K562 (cell line): ENCODE results near the gene SLC16A2. TPM values are rescaled to one million over a fixed set of nuclear protein-coding genes. Genes with fewer than 3 reads are reported as not detected.

Experiments
- ATAC-seq: fragments of 200-7000 bp; cut with Tn5 transposase; 3 replicates; pipeline ENCODE4 v1.9.1; 2020; ENCODE audit warnings: moderate library complexity
- BruUV-seq: library from RNA; stranded (reverse); fragments of 400-500 nt; replicated peaks from 2 replicates; lab custom pipeline; 2021; lab: Mats Ljungman, UMichigan
- CTCF ChIA-PET: fragments of 300-600 bp; formaldehyde crosslinking; extraction: SDS; loops from one replicate; lab custom pipeline; 2021; ENCODE audit warnings: low intra/inter-chr PET ratio; lab: Yijun Ruan, JAX
- POLR2A ChIA-PET: fragments of 300-600, 350-650 bp; sonication (Branson Sonifier 250); formaldehyde crosslinking; extraction: SDS; loops from one replicate; lab custom pipeline; 2021; ENCODE audit warnings: antibody characterized with exemption, inconsistent platforms; lab: Yijun Ruan, JAX
- DNase-seq, 4 experiments: peaks; one replicate each; pipeline versions ENCODE4 v3.0.0 to v3.0.0-alpha.2; 2011 to 2018; ENCODE audit warnings: low spot score in 3 of 4, mixed read lengths in 3 of 4; ENCODE audit errors: extremely low read depth in 1 of 4
- FAIRE-seq: peaks from 2 replicates; lab custom pipeline; 2011; peaks lifted over from hg19 to GRCh38; lab: Jason Lieb, UNC
- H2AFZ ChIP-seq: 2 replicates; pipeline ENCODE4 v1.6.0; 2011; ENCODE audit warnings: low read depth, low read length, control low read depth, inconsistent platforms
- H3K27ac ChIP-seq: fragments of 200-600 bp; 3 replicates; pipeline ENCODE4 v1.8.0; 2011; ENCODE audit warnings: low read depth, mild to moderate bottlenecking, control low read depth, inconsistent platforms, low read length, moderate library complexity, mixed read lengths; ENCODE audit errors: extremely low read depth
- H3K27me3 ChIP-seq, 2 experiments: fragments of 300-600 bp in 1 of 2; 2 replicates in 1 of 2; 3 replicates in 1 of 2; pipeline versions ENCODE4 v1.6.0 to v1.8.0; 2011; ENCODE audit warnings: inconsistent platforms in 2 of 2, low read length in 2 of 2, mild to moderate bottlenecking in 1 of 2, mixed read lengths in 1 of 2, moderate library complexity in 1 of 2; ENCODE audit not compliant: control insufficient read depth in 2 of 2, insufficient read depth in 2 of 2
- H3K36me3 ChIP-seq: fragments of 300-600 bp; 3 replicates; pipeline ENCODE4 v1.8.0; 2011; ENCODE audit warnings: mild to moderate bottlenecking, low read length, inconsistent platforms; ENCODE audit not compliant: control insufficient read depth, insufficient read depth
- H3K4me1 ChIP-seq, 2 experiments: fragments of 200-600 bp in 1 of 2; replicated peaks in 1 of 2; 2 replicates in 1 of 2; 3 replicates in 1 of 2; pipeline versions ENCODE4 v1.5.1 to v1.8.0; 2011; ENCODE audit warnings: inconsistent platforms in 2 of 2, low read length in 2 of 2, mild to moderate bottlenecking in 1 of 2, mixed read lengths in 1 of 2, moderate library complexity in 1 of 2; ENCODE audit not compliant: control insufficient read depth in 2 of 2, insufficient read depth in 2 of 2
- H3K4me2 ChIP-seq: 2 replicates; pipeline ENCODE4 v1.6.1; 2011; ENCODE audit warnings: low read length, control low read depth, inconsistent platforms, mixed read lengths; ENCODE audit not compliant: insufficient read depth
- H3K4me3 ChIP-seq: fragments of 200-600 bp; sonication (generic), shearing (Covaris generic); 2 replicates; pipeline ENCODE4 v1.5.1; 2016; ENCODE audit warnings: control low read depth, inconsistent platforms
- H3K79me2 ChIP-seq: fragments of 200-600 bp; 3 replicates; pipeline ENCODE4 v1.8.0; 2011; ENCODE audit warnings: low read length, inconsistent platforms; ENCODE audit not compliant: control insufficient read depth, insufficient read depth
- H3K9ac ChIP-seq, 2 experiments: 2 replicates each; pipeline versions ENCODE4 v1.6.0 to v1.6.1; 2011; ENCODE audit warnings: low read depth in 2 of 2, low read length in 2 of 2, control low read depth in 1 of 2, inconsistent platforms in 1 of 2, mild to moderate bottlenecking in 1 of 2, mixed read lengths in 1 of 2; ENCODE audit not compliant: insufficient read depth in 1 of 2
- H3K9me1 ChIP-seq: one replicate; pipeline ENCODE4 v1.6.0; 2011; ENCODE audit warnings: inconsistent platforms, mild to moderate bottlenecking, low read length, moderate library complexity; ENCODE audit not compliant: control insufficient read depth, insufficient read depth
- H3K9me3 ChIP-seq: replicated peaks from 2 replicates; pipeline ENCODE4 v1.5.1; 2011; ENCODE audit warnings: low read depth, low read length, inconsistent platforms; ENCODE audit not compliant: control insufficient read depth, insufficient read depth
- H4K20me1 ChIP-seq: replicated peaks from 2 replicates; pipeline ENCODE4 v1.6.1; 2011; ENCODE audit warnings: low read length, inconsistent platforms, mixed read lengths; ENCODE audit not compliant: control insufficient read depth, insufficient read depth
- GTF2E2 ChIP-seq: fragments of 200-800 bp; sonication (Bioruptor generic); IDR thresholded peaks from 2 replicates; pipeline ENCODE4 v1.6.1; 2016; ENCODE audit warnings: missing genetic modification characterization, missing compliant biosample characterization
- IRF2 ChIP-seq: sonication (generic); formaldehyde crosslinking; IDR thresholded peaks from 2 replicates; pipeline ENCODE4 v1.8.1; 2022; ENCODE audit warnings: mild to moderate bottlenecking, missing genetic modification reagents
- RNF219 ChIP-seq: fragments of 250-450 bp; sonication (Bioruptor Pico); IDR thresholded peaks from 2 replicates; pipeline ENCODE4 v1.5.0; 2022; ENCODE audit warnings: mild to moderate bottlenecking
- ZNF232 ChIP-seq: sonication (generic); formaldehyde crosslinking; IDR thresholded peaks from 2 replicates; pipeline ENCODE4 v1.8.0; 2022; ENCODE audit warnings: mild to moderate bottlenecking, missing genetic modification reagents
- ZNF3 ChIP-seq: fragments of 250-450 bp; sonication (Bioruptor Pico); IDR thresholded peaks from 2 replicates; pipeline ENCODE4 v1.5.0; 2021; ENCODE audit warnings: mild to moderate bottlenecking, moderate library complexity
- WGBS: fragments of 100-300 bp; shearing (Covaris generic); methylation state at CpG from one replicate; pipeline ENCODE4 v1.1.6; 2016; ENCODE audit warnings: low coverage, mixed read lengths; ENCODE audit not compliant: insufficient coverage; ENCODE audit errors: missing lambda C conversion rate; 5-methylcytosine and 5-hydroxymethylcytosine counted together
- in situ Hi-C: fragments of 300-500 bp; cut with MboI; formaldehyde crosslinking; loops from 4 replicates; pipeline ENCODE4 v1.15.0; 2018; ENCODE audit warnings: inconsistent platforms, mixed read lengths
- intact Hi-C: fragments of 100-400 bp; cut with micrococcal nuclease; formaldehyde crosslinking; loops from 2 replicates; pipeline ENCODE4 v1.14.2; 2022
- polyA plus RNA-seq, 8 experiments: library from polyadenylated mRNA; depleted of rRNA in 4 of 8; stranded (reverse) in 5 of 8; unstranded in 3 of 8; fragments of >200 nt; fragmentation: Nextera tagmentation in 2 of 8; fragmentation: Illumina TruSeq in 1 of 8; extraction: Ambion mirVana in 2 of 8; extraction: Trizol in 1 of 8; gene quantifications; 2 replicates each; pipeline versions ENCODE4 v1.2.1 to v1.2.3, GENCODE V29; 2011 to 2014; ENCODE audit warnings: inconsistent platforms in 1 of 8, missing spikeins in 1 of 8
- total RNA-seq, 7 experiments: library from RNA; depleted of rRNA in 6 of 7; stranded (reverse); fragments of >200 nt in 6 of 7; fragmentation: Illumina TruSeq in 2 of 7; extraction: Trizol in 2 of 7; gene quantifications; 2 replicates each; pipeline versions ENCODE4 v1.2.1 to v1.2.3, GENCODE V29; 2011 to 2021; ENCODE audit warnings: low replicate concordance in 1 of 7

SLC16A2 gene
- total and polyA plus RNA-seq, 9 of the 15 experiments (the other 6 are each of a cell fraction or from before 2014, with no cell fraction given) = 0.07 TPM; not detected in 8

GRCh38 chrX:74536152-74536831 lies 115.0 kb downstream of the SLC16A2 start:
- BruUV-seq = no TSS peak
- DNase-seq (peak; percentile 8 to 37 (median 26)), ATAC-seq (peak; percentile 78), FAIRE-seq (no peak)
- Histone ChIP-seq H4K20me1 (no peaks in the 10 kb centered on the region), H3K9me3 (no peaks in the 10 kb centered on the region), H3K36me3 (no peaks in the 10 kb centered on the region), H3K4me2 (no peak overlapping the region), H2AFZ (0 out of 2 replicates have a peak overlapping the region, but pooled peaks have one; percentile 51), H3K4me1 (peaks cover 0 to 13% of the 10 kb centered on the region in 2 experiments; a peak in 3 of 5 replicates), H3K9ac (no peak overlapping the region), H3K4me3 (no peak overlapping the region), H3K9me1 (no peaks in the 10 kb centered on the region), H3K79me2 (no peaks in the 10 kb centered on the region), H3K27ac (no peak overlapping the region), H3K27me3 (peaks cover 0 to 16% of the 10 kb centered on the region in 2 experiments; a peak in 2 of 5 replicates)
- ChIA-PET POLR2A (no interaction called here), CTCF (no interaction called here)
- TF ChIP-seq IRF2 (CRISPR knock-in tag) = no peak
- no peak for TF ChIP-seq RNF219
- TF ChIP-seq GTF2E2 (tag) = no peak
- no peak for TF ChIP-seq ZNF3 (CRISPR knock-in tag)
- TF ChIP-seq ZNF232 (CRISPR knock-in tag) = no peak
- in situ Hi-C loops = no loop called here
- 19% methylated on average over 26 of the region's 48 CpGs for WGBS
- intact Hi-C loops = no loop called here
